GM20431 (cell line): ENCODE results near the gene NUDT16L1.

Experiments
- in situ Hi-C: fragments of 300-500 bp; cut with MseI, MboI; formaldehyde crosslinking; loops from one replicate; pipeline ENCODE4 v1.15.0; 2020; ENCODE audit warnings: low sequenced_read_pairs; ENCODE audit not compliant: unreplicated experiment

NUDT16L1 gene

DNA sequence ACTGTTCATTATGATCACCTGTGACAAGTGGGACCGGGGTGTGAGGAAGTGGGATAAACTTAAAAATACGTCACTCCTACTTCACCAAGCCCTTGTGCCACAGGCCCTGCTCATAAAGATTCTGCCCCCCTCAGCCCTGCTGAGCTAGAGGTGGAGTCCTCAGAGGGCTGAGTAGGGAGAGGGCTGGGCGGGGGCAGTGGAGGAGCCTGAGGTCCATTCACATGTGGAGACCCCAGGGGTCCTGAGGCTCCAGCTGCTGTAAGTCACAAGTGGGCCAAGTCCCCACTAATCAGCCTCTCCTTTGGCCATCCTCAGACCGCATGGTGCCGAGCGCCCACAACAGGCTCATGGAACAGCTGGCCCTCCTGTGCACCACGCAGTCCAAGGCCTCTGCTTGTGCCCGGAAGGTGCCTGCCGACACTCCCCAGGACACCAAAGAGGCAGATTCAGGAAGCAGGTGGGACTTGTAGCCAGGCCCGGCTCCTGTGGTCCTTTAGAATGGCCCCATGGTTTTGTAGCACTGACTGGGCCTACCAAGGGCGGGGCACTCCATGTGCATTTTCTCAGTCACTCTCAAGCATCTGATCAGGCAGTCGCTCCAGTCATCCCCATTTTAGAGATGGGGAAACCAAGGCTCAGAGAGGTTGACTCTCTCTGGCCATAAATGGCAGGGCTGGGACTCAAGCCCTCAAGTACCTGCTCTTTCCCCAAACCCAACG is 51.4 kb downstream of the NUDT16L1 start:
- in situ Hi-C loops = no loop called here

DNA sequence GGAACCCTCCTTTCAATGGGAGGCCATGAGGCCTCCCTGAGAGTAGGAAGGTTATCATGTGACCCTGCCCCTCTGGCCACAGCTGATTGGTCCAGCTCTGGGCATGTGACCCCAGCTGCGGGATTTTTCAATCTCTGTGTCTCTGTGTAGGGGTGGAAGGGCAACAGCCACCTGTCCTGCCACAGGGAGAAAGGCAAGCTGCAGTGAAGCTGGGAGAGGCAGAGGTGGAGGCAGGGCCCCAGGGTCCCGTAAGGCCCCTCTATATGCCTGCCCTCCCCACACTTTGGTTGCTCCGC is 51.9 kb downstream of the NUDT16L1 start:
- in situ Hi-C loops = no loop called here
